Pancreas (tissue), 10 donors: ENCODE measurements around the gene PTTG2. TPM values are rescaled to one million over a fixed set of nuclear protein-coding genes. Genes with fewer than 3 reads are reported as not detected.

Experiments used
- ATAC-seq, 4 donors: fragments of 200-7000 bp; cut with Tn5 transposase; one replicate each; pipeline versions ENCODE4 v1.8.0 to v1.9.1; 2020; ENCODE audit warnings: mild to moderate bottlenecking in 4 of 4, moderate library complexity in 4 of 4
- DNase-seq, 6 donors: peaks; one replicate each; pipeline ENCODE4 v3.0.0-alpha.2; 2020
- FAIRE-seq: peaks from 2 replicates; lab custom pipeline; 2012; peaks lifted over from hg19 to GRCh38; lab: Jason Lieb, UNC
- H3K27ac ChIP-seq, 4 donors: fragments of 200-600 bp; sonication (generic); 1 replicate in 3 of 4; 2 replicates in 1 of 4; pipeline versions ENCODE4 v1.5.0 to v1.8.0; 2020
- H3K27me3 ChIP-seq, 4 donors: fragments of 200-600 bp; one replicate each; pipeline ENCODE4 v1.8.0; 2021
- H3K36me3 ChIP-seq, 3 donors: fragments of 200-600 bp; sonication (generic) in 1 of 3; one replicate each; pipeline versions ENCODE4 v1.5.0 to v1.8.0; 2020 to 2021
- H3K4me1 ChIP-seq, 3 donors: fragments of 200-600 bp; one replicate each; pipeline ENCODE4 v1.8.0; 2021
- H3K4me3 ChIP-seq, 4 donors: fragments of 200-600 bp; sonication (generic) in 2 of 4; one replicate each; pipeline versions ENCODE4 v1.5.0 to v1.8.0; 2020 to 2021
- H3K9me3 ChIP-seq, 4 donors: fragments of 200-600 bp; one replicate each; pipeline ENCODE4 v1.8.0; 2021
- CTCF ChIP-seq, 4 donors: fragments of 200-600 bp; sonication (generic) in 3 of 4; IDR thresholded peaks; one replicate each; pipeline versions ENCODE4 v1.5.0 to v1.8.0; 2021; ENCODE audit warnings: antibody characterized with exemption in 4 of 4
- WGBS, 2 donors: extraction: QIAGEN DNeasy Blood & Tissue Kit; methylation state at CpG; one replicate each; pipeline ENCODE4 v1.1.7; 2013; 5-methylcytosine and 5-hydroxymethylcytosine counted together
- intact Hi-C, 3 donors: fragments of 100-400 bp; cut with DNase I; formaldehyde crosslinking; loops; one replicate each; pipeline versions ENCODE4 v1.11.1 to v1.14.2; 2022
- polyA plus RNA-seq, 2 donors: library from polyadenylated mRNA; stranded (reverse); fragments of 200-250 nt; gene quantifications; one replicate each; pipeline ENCODE4 v1.2.3, GENCODE V29; 2013
- total RNA-seq, 6 donors: library from RNA; stranded (reverse); fragmentation: NEBNext Ultra II Directional in 4 of 6; extraction: Animal tissue kit (Norgen Biotek cat#: 25700) in 4 of 6; gene quantifications; one replicate each; pipeline versions ENCODE4 v1.2.1 to v1.2.4, GENCODE V29; 2021 to 2023
- donor health status: healthy with polysubstance abuse.
- donor health status: DM: no; HTN: no; CAD: no; lungs with moderate emphysema.
- donor health status: DM: no; HTN: no; CAD: no.
- donor health status: control.
- donor health status: control.
- donor health status: Bipolar disorder and iron deficiency.
- donor health status: DM: yes; HTN: yes; CAD: no.
- donor health status: DM: no; HTN: no; CAD: no.
- donor health status: DM: no; HTN: no; CAD: no.
- donor health status: DM: yes; HTN: yes; CAD: no.

The PTTG2 gene
- total and polyA plus RNA-seq, 8 donors = 0.30 to 0.94 (median 0.78) TPM; not detected in 1

DNA sequence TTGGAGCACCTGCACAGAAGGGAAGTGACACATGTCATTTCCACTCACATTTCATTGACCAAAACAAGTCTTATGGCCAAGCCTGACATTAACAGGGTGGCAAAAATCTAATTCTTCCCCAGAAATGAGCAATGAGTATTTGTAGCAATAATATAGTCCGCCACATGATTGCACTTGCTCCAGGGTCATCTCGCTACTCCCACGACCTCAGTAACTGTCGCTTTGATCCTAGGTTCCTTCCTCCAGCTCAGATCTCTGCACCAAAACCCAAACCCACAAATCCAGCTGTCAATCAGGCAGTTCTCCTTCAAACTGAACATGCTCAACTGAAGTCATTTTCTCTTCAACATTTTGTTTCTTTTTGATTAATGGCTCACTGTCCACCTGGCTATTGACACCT lies 25.2 kb upstream of the PTTG2 start:
- no peak for DNase-seq
- Histone ChIP-seq H3K4me3 (no peak overlapping the region), H3K4me1 (no peaks in the 10 kb centered on the region), H3K36me3 (no peaks in the 10 kb centered on the region), H3K27ac (no peak overlapping the region), H3K9me3 (no peaks in the 10 kb centered on the region), H3K27me3 (no peaks in the 10 kb centered on the region)
- 83 to 84% methylated on average over 4 of the region's 4 CpGs for WGBS, 2 donors
- ATAC-seq = no peak
- no peak for TF ChIP-seq CTCF (IDR thresholded peaks at IDR 0.05)
- intact Hi-C loops = no loop called here
- FAIRE-seq = no peak

GRCh38 chr4:37936889-37937498 lies 23.2 kb upstream of the PTTG2 start:
- H3K36me3 ChIP-seq = no peaks in the 10 kb centered on the region
- TF ChIP-seq CTCF (IDR thresholded peaks at IDR 0.05) = no peak
- no peak overlapping the region for H3K27ac ChIP-seq
- DNase-seq (no peak), FAIRE-seq (no peak), ATAC-seq (peak in 3 of 4 donors; percentile 35 to 61 (median 59))
- H3K4me1 ChIP-seq = no peaks in the 10 kb centered on the region
- H3K4me3 ChIP-seq = no peak overlapping the region
- intact Hi-C loops = no loop called here
- 63 to 70% methylated on average over 7 of the region's 7 CpGs for WGBS, 2 donors
- no peaks in the 10 kb centered on the region for H3K9me3 ChIP-seq
- no peaks in the 10 kb centered on the region for H3K27me3 ChIP-seq

DNA sequence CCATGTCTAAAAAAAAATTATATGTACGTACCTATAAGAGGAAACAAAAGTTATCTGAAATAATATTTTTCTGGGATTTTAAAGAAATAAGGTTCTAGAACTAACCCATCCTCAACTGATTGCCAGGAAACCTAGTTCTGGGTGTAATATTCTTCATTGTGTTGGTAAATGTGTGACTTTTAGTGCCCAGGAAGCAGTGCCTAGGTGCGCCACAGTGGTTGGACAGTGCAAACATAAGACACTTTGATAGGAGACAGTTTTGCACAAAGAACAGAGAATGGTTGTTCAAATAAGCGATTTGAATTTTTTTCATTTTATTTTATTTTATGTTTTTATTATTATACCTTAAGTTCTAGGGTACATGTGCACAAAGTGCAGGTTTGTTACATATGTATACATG lies 22.0 kb upstream of the PTTG2 start:
- no peak for TF ChIP-seq CTCF (IDR thresholded peaks at IDR 0.05)
- ATAC-seq (no peak), FAIRE-seq (no peak), DNase-seq (no peak)
- 95 to 99% methylated on average over 3 of the region's 3 CpGs for WGBS, 2 donors
- no peaks in the 10 kb centered on the region for H3K9me3 ChIP-seq
- H3K4me3 ChIP-seq = no peak overlapping the region
- no peaks in the 10 kb centered on the region for H3K4me1 ChIP-seq
- H3K27ac ChIP-seq = no peak overlapping the region
- intact Hi-C loops = no loop called here
- H3K27me3 ChIP-seq = no peaks in the 10 kb centered on the region
- H3K36me3 ChIP-seq = no peaks in the 10 kb centered on the region

DNA sequence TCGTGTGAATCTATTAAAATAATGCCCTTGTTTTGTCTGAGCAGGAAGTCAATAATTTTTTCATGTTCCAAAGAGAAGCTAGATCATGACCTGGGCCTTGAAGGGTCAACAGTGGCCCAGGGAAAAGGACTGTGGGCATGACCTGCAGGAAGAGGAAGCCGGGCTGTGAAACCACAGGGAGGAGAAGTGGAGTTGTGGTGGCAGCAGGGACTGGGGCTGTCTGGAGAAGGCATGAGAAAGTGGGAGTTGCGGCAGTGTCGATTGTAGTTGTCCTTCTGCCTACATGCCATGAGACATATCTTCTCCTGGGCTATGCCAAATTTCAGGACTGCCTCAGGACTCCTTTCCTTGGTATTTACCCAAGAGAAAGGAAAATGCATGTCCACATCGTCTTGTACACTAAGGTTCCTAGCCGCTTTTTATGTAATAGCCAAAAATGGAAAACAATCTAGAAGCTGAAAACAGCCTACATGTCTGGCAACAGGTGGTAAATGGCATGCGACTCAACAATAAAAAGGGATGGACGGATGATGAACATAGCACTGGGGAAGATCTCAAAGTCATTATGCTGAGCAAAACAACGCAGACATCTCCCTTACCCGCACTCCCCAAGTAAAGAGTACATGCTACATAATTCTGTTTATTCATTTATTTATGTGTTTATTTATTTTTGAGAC lies 13.6 kb upstream of the PTTG2 start:
- H3K27ac ChIP-seq = no peak overlapping the region
- TF ChIP-seq CTCF (IDR thresholded peaks at IDR 0.05) = no peak
- no peaks in the 10 kb centered on the region for H3K27me3 ChIP-seq
- intact Hi-C loops = no loop called here
- no peaks in the 10 kb centered on the region for H3K9me3 ChIP-seq
- H3K36me3 ChIP-seq = no peaks in the 10 kb centered on the region
- H3K4me3 ChIP-seq = no peak overlapping the region
- ATAC-seq (peak in 3 of 4 donors; percentile 24 to 79 (median 41)), DNase-seq (peak in 1 of 6 donors; percentile 45), FAIRE-seq (no peak)
- WGBS, 2 donors = 88 to 90% methylated on average over 10 of the region's 10 CpGs
- peaks cover 0 to 7% (median 0%) of the 10 kb centered on the region in 3 donors for H3K4me1 ChIP-seq

DNA sequence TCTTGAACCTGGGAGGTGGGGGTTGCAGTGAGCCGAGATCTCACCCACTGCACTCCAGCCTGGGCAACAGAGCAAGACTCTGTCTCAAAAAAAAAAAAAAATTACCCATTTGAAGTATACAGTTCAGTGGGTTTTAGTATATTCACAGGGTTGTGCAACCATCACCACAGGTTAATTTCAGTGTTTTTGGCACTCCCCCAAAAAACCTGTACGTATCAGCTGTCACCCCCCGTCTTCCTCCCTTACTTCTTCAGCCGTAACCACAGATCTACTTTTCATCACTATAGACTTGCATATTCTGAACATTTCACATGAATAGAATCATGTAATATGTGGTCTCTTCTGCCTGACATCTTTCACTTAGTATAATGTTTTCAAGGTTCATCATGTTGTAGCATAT lies 11.7 kb upstream of the PTTG2 start:
- no peaks in the 10 kb centered on the region for H3K27me3 ChIP-seq
- no peaks in the 10 kb centered on the region for H3K9me3 ChIP-seq
- intact Hi-C loops = no loop called here
- peaks cover 0 to 7% (median 0%) of the 10 kb centered on the region in 3 donors for H3K4me1 ChIP-seq
- DNase-seq = no peak
- ATAC-seq = no peak
- H3K4me3 ChIP-seq = no peak overlapping the region
- no peak for FAIRE-seq
- H3K27ac ChIP-seq = no peak overlapping the region
- WGBS, 2 donors = 78 to 81% methylated on average over 4 of the region's 4 CpGs
- no peak for TF ChIP-seq CTCF (IDR thresholded peaks at IDR 0.05)
- no peaks in the 10 kb centered on the region for H3K36me3 ChIP-seq
